Spinal cord (tissue), 10 donors: ENCODE measurements around the gene DIS3L2. TPM values are rescaled to one million over a fixed set of nuclear protein-coding genes. Genes with fewer than 3 reads are reported as not detected.
A peak's percentile ranks its signal among the peaks of the same experiment; 100 is the strongest.
"Not testable (repeated sequence)": the region's sequence is repeated elsewhere in the genome, so short reads cannot be mapped to it uniquely, and the experiment has no call there.

Experiments
- DNase-seq, 6 donors: peaks; one replicate each; pipeline versions ENCODE4 v3.0.0 to v3.0.0-alpha.2; 2013 to 2015; ENCODE audit warnings: low spot score in 6 of 6, low read depth in 4 of 6
- H3K27ac ChIP-seq: one replicate; pipeline ENCODE4 v1.5.1; 2013; ENCODE audit warnings: low read depth, low read length, control low read depth
- H3K27me3 ChIP-seq: one replicate; pipeline ENCODE4 v1.6.1; 2013; ENCODE audit warnings: low read length; ENCODE audit not compliant: control insufficient read depth, insufficient read depth
- H3K36me3 ChIP-seq: one replicate; pipeline ENCODE4 v1.6.1; 2013; ENCODE audit warnings: low read length; ENCODE audit not compliant: control insufficient read depth, insufficient read depth
- H3K4me1 ChIP-seq: one replicate; pipeline ENCODE4 v1.6.1; 2013; ENCODE audit warnings: low read length; ENCODE audit not compliant: control insufficient read depth, insufficient read depth
- H3K4me3 ChIP-seq: one replicate; pipeline ENCODE4 v1.5.1; 2013; ENCODE audit warnings: low read depth, low read length, control low read depth
- H3K9me3 ChIP-seq: one replicate; pipeline ENCODE4 v1.6.1; 2013; ENCODE audit warnings: low read length; ENCODE audit not compliant: control insufficient read depth, insufficient read depth
- WGBS: methylation state at CpG from one replicate; pipeline ENCODE4 v1.1.5; 2013; ENCODE audit warnings: missing lambda C conversion rate; ENCODE audit not compliant: insufficient coverage; 5-methylcytosine and 5-hydroxymethylcytosine counted together
- polyA plus RNA-seq, 2 donors: library from polyadenylated mRNA; unstranded; fragments of 120-200 nt; gene quantifications; one replicate each; pipeline ENCODE4 v1.2.1, GENCODE V29; 2013; ENCODE audit not compliant: insufficient read length in 2 of 2
- total RNA-seq, 2 donors: library from RNA; depleted of rRNA in 1 of 2; stranded (reverse); fragments of 120-200 nt in 1 of 2; fragments of >200 nt in 1 of 2; gene quantifications; one replicate each; pipeline versions ENCODE4 v1.2.3 to v1.2.4, GENCODE V29; 2013 to 2014
- donor health status: healthy.

The DIS3L2 gene
- total and polyA plus RNA-seq, 4 donors, result 29.8 to 37.2 (median 33.2) TPM

- H3K4me1 ChIP-seq, H3K27ac ChIP-seq, H3K27me3 ChIP-seq, H3K9me3 ChIP-seq, DNase-seq, H3K4me3 ChIP-seq, H3K36me3 ChIP-seq: not testable (repeated sequence)
- 86% methylated on average over 1 of the region's 6 CpGs for WGBS
Observed at GRCh38 chr2:232115728-232116361, 154.3 kb downstream of the DIS3L2 start.

GRCh38 chr2:232116852-232117251 lies 155.3 kb downstream of the DIS3L2 start:
- Histone ChIP-seq H3K27me3 (no peaks in the 10 kb centered on the region), H3K27ac (no peak overlapping the region), H3K4me3 (no peak overlapping the region), H3K9me3 (no peaks in the 10 kb centered on the region), H3K4me1 (no peaks in the 10 kb centered on the region), H3K36me3 (no peaks in the 10 kb centered on the region)
- 58% methylated on average over 3 of the region's 3 CpGs for WGBS
- DNase-seq, result no peak

DNA sequence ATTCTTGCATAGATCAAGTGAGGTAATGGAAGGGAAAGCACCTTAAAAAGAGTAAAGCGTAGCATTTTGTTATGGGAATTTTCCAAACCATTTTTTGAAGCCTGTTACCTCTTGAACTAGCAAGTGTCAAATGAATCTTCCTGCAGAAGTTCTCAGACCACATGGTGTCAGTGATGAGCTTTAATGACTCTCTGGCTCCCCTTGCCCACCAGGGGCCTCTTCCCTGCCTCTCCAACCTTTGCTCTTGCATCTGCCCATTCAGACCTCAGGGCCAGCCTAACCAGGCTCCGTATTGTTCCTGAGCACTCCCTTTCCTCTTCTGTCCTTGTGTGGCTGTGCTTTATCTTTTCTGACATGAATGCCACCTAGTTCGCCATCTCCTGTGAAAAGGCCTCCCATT lies 155.9 kb downstream of the DIS3L2 start:
- Histone ChIP-seq H3K27me3 (no peaks in the 10 kb centered on the region), H3K4me1 (no peaks in the 10 kb centered on the region), H3K9me3 (no peaks in the 10 kb centered on the region), H3K4me3 (no peak overlapping the region), H3K36me3 (no peaks in the 10 kb centered on the region), H3K27ac (no peak overlapping the region)
- DNase-seq, result no peak
- 85% methylated on average over 2 of the region's 3 CpGs for WGBS

DNA sequence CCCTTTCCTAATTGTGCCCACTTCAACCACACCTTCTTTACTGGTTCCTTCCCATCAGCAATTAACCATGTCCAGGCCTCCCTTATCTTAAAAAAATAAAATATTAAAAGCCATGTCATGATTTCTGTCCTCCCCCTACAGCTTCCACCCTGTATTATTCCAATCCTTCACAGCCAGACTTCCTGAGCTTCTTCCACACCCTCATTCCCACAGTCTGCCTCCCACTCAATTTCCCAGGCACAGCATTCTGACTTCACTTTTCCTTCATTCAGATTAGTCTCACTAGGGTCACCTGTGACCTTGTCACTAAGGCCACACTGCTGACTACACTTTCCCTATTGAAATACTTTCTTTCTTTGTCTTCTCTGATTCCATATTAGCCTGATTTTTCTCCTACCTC lies 159.4 kb downstream of the DIS3L2 start:
- Histone ChIP-seq H3K27ac (no peak overlapping the region), H3K36me3 (no peaks in the 10 kb centered on the region), H3K4me1 (no peaks in the 10 kb centered on the region), H3K4me3 (no peak overlapping the region), H3K9me3 (no peaks in the 10 kb centered on the region), H3K27me3 (no peaks in the 10 kb centered on the region)
- DNase-seq, result no peak

DNA sequence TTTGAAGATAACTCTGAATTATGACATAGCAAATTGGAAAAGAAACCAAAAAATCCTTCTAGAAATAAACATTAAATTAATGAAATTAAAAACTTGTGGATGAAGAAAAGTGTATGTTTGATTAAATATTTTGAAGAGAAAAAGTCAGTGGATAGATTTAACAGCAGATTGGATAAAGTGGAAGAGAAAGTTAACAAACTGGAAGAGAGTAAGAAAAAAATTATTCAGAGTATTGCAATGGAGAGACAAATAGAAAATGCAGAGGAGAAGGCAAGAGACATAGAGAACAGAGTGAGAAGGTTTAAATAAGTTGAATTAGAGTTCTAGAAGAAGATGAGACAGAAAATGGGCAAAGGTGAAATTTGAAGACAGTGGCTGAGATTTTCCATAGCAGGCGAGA lies 162.8 kb downstream of the DIS3L2 start:
- WGBS, result no CpG with 5 or more reads among the region's 1 CpG
- peaks cover 2% of the 10 kb centered on the region for H3K36me3 ChIP-seq
- H3K9me3 ChIP-seq, result no peaks in the 10 kb centered on the region
- no peak overlapping the region for H3K4me3 ChIP-seq
- no peak for DNase-seq
- no peaks in the 10 kb centered on the region for H3K27me3 ChIP-seq
- H3K27ac ChIP-seq, result no peak overlapping the region
- no peaks in the 10 kb centered on the region for H3K4me1 ChIP-seq

- DNase-seq, result peak in 1 of 6 donors; percentile 17
- no peak overlapping the region for H3K27ac ChIP-seq
- no peaks in the 10 kb centered on the region for H3K4me1 ChIP-seq
- peaks cover 6% of the 10 kb centered on the region for H3K36me3 ChIP-seq
- no peaks in the 10 kb centered on the region for H3K27me3 ChIP-seq
- H3K9me3 ChIP-seq, result no peaks in the 10 kb centered on the region
- WGBS, result 10% methylated on average over 1 of the region's 5 CpGs
- H3K4me3 ChIP-seq, result no peak overlapping the region
Observed at GRCh38 chr2:232126301-232127099, 165.0 kb downstream of the DIS3L2 start.

GRCh38 chr2:232129483-232129882 lies 168.0 kb downstream of the DIS3L2 start:
- no peak overlapping the region for H3K27ac ChIP-seq
- WGBS, result 62% methylated on average over 4 of the region's 4 CpGs
- peaks cover 6% of the 10 kb centered on the region for H3K36me3 ChIP-seq
- no peak overlapping the region for H3K4me3 ChIP-seq
- H3K9me3 ChIP-seq, result no peaks in the 10 kb centered on the region
- no peaks in the 10 kb centered on the region for H3K4me1 ChIP-seq
- peak in 1 of 6 donors; percentile 10 for DNase-seq
- H3K27me3 ChIP-seq, result no peaks in the 10 kb centered on the region

- Histone ChIP-seq H3K9me3 (no peaks in the 10 kb centered on the region), H3K36me3 (peaks cover 6% of the 10 kb centered on the region), H3K27ac (no peak overlapping the region), H3K27me3 (no peaks in the 10 kb centered on the region), H3K4me1 (no peaks in the 10 kb centered on the region), H3K4me3 (no peak overlapping the region)
- WGBS, result no CpG with 5 or more reads among the region's 3 CpGs
- DNase-seq, result no peak
Observed at GRCh38 chr2:232132181-232132580, 170.7 kb downstream of the DIS3L2 start.

- no peaks in the 10 kb centered on the region for H3K4me1 ChIP-seq
- no peaks in the 10 kb centered on the region for H3K9me3 ChIP-seq
- no peaks in the 10 kb centered on the region for H3K27me3 ChIP-seq
- H3K27ac ChIP-seq, result no peak overlapping the region
- no peak overlapping the region for H3K4me3 ChIP-seq
- DNase-seq, result no peak
- WGBS, result 100% methylated on average over 1 of the region's 1 CpG
- peaks cover 4% of the 10 kb centered on the region for H3K36me3 ChIP-seq
Observed at GRCh38 chr2:232133078-232133477, 171.6 kb downstream of the DIS3L2 start.

- Histone ChIP-seq H3K36me3 (peaks cover 4% of the 10 kb centered on the region), H3K4me1 (no peaks in the 10 kb centered on the region), H3K27ac (no peak overlapping the region), H3K4me3 (no peak overlapping the region), H3K27me3 (no peaks in the 10 kb centered on the region), H3K9me3 (no peaks in the 10 kb centered on the region)
- no peak for DNase-seq
- WGBS, result 88% methylated on average over 4 of the region's 4 CpGs
Observed at GRCh38 chr2:232134939-232135338, 173.4 kb downstream of the DIS3L2 start.
